GM19193 (cell line): ENCODE measurements around the gene EIF5.
A peak's percentile ranks its signal among the peaks of the same experiment; 100 is the strongest.

Source experiments
- POLR2A ChIP-seq: IDR thresholded peaks from 4 replicates; pipeline ENCODE4 v1.6.1; 2011; ENCODE audit not compliant: insufficient read depth, insufficient read length; ENCODE audit errors: extremely low read depth

EIF5 gene

DNA sequence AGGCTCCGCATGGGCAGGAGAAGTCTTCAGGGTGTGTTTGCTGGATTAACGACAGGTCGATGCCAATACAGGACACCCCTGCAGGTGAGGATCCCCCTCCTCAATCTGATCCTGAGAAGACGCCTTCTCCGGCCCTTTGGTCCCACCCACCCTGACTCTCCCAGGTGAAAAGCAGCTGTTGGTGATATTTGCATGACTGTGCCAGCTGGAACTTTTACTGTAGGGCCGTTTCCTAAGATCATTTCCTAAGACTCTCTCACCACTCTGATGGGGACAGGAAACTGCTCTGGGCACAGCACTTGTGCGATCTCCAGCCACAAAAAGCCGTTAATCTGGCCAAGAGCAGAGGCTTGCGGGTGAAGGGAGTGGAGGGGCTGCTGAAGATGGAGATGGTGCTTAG is 16.8 kb upstream of the EIF5 start:
- TF ChIP-seq POLR2A: no peak

GRCh38 chr14:103317976-103318580 is 16.0 kb upstream of the EIF5 start:
- TF ChIP-seq POLR2A: no peak

DNA sequence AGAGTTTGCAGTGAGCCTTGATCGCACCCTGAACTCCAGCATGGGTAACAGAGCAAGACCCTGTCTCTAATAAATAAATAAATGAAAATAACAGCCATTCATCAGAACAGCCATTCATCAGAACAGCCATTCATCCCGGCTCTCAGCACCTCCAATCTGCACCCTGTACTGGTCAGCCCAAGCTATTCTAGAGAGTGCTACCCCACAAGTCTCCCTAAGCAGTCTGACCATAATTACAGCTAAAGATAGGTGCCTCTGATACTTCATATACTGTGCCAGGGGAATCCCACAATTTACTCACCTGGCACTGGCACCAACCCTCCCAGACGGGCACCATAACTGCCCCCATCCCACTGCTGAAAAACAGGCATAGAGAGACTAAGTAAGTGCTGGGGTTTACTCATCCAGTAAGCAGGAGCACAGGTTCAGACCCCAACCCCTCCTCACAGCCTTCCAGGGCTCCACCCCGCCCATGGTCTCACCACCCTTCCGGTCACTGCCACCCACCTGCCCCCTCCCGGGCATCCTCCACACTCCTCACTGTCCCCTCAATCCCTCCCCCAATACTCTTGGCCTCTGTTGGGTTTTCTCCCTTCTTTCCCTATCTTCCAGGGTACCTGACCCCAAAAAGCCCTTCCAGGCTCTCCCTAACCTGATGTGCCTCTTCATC is 15.2 kb upstream of the EIF5 start:
- TF ChIP-seq POLR2A: no peak

GRCh38 chr14:103319422-103319821 is 14.6 kb upstream of the EIF5 start:
- no peak for TF ChIP-seq POLR2A

DNA sequence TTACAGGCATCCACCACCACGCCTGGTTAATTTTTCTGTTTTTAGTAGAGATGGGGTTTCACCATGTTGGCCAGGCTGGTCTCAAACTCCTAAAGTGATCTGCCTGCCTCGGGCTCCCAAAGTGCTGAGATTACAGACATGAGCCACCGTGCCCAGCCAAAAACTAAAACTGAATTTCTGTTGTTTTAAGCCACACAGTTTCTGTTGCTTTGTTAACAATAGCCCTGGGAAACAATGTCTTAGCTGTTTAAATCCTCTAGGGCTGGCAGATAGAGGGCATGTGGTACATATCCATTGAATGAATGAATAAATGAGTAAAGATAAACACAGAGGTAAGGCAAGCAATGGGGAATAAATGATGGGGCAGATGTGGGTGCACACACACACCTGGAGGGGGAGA is 8.0 kb upstream of the EIF5 start:
- no peak for TF ChIP-seq POLR2A

GRCh38 chr14:103328941-103329340 is 5.1 kb upstream of the EIF5 start:
- no peak for TF ChIP-seq POLR2A

DNA sequence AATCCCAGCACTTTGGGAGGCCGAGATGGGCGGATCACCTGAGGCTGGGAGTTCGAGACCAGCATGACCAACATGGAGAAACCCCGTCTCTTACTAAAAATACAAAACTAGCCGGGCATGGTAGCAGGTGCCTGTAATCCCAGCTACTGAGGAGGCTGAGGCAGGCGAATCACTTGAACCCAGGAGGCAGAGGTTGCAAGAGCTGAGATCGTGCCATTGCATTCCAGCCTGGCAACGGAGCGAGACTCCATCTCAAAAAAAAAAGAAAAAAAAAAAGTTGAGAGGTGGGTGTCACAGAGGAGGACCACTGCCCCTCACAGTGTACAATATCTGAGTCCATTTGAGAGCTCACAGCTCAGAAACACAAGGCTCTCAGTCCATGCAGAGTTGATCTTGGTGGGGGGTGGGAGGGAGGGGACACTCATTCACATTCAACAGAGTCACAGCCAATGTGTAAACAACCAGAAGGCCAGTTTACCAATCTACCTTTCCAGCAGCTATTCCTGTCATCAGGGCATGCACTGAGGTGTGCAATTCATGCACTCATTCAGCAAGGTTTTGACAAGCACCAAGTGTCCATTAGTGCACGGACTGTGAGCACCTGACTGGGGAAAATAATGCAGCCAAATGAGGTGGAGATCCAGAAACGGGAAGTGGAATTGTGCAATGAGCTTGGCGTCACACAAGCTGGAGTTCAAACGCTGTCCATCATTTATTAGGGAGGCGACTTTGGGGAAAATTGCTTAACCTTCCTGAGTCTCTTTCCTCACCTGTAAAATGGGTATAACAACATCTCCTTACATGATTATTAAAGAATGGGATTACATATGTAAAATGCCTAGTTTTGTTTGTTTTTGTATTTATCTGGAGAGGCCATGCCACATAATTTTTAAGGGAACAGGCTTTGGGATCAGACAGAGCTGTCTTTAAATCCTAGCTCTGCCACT is 4.4 kb upstream of the EIF5 start:
- no peak for TF ChIP-seq POLR2A

DNA sequence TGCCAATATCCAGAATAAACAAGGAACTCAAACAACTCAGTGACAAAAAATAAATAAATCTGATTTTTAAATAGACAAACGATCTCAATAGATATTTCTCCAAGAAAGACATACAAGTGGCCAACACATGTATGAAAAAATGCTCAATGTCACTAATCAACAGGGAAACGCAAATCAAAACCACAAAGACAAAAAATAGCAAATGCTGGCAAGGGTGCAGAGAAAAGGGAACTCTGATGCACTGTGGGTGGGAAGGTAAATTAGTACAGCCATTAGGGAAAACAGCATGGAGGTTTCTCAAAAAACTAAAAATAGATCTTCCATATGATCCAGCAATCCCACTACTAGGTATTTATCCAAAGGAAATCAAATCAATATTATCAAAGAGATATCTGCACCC is 3.5 kb upstream of the EIF5 start:
- no peak for TF ChIP-seq POLR2A

DNA sequence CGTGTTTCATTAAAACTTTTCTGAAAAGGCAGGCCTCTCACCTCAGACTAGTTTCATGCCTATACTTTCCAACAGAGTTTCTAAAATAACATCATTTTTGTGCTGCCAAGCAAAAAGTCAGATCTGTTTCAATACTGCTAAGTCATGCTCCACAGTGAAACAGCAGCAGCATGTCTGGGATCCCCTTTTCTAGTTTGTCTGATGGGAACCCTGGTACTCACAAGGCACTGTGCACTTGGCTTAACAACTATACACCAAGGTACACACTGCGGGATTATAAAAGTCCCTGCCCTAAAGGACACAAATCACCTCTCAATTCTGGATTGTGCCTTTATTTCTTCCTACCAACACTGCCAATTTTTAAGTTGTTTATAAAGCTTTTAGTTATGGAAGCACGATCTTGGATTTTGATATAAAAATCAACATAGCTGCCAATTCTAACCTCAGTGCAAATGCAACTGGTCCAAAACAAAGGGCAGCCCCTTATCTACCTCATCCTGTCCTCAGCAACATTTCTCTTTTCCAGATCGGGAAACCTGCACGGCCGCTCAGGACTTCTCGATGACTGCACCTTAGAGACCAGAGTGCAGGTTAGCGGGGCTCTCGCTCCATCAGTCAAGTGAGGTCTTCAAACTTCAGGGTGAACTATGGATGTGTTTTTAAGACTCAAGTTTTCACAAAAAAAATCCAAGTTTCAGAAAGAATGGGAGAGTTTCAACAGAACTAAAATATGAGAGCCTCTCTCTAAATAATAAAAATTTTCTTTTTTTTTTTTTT is 1.7 kb upstream of the EIF5 start:
- no peak for TF ChIP-seq POLR2A

DNA sequence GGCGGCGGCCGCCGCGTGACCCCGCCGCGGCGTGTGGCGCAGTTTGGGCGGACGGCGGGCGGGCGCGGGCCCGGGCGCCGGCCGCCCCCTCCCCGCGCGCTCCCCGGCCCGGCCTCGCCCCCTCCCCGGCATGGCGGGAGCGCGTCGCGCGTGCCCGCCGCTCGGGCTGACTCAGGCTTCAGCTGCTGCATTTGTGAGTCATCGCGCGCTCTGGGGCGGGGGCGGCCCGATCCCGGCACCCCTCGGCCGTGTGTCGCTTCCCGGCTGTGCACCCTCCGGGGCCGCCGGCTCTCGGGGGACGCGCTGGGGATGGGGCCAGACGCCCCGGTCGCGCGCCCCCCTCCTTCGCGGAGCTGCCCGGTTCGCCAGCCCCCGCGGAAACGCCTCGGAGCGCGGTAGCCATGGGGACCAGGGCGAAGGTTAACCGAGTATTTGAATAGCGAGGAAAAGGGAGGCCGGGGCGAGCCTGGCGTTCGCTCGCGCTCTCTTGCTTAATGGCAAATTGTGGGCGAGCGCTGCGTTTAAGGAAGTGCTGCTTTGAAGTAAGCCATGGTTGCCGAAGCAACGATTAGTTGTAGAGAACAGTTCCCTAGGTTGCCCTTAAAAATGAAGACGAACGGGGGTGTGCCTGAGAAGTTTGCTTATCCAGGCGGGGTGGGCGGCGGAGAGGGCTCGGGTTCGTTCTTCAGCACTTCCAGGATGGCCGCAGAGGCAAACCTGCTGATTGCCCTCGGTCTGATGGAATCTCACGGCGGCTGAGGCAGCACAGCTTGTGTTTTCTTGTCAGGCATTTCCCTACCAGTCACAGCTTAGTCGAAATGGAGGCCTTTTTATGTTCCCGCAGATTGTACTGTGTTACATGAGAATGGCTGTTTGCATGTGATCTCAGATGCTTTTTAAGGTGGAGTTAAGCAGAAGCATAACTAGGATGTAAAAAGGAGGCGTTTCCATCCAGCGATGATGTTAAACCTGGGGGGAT is 896 bp downstream of the EIF5 start:
- peak; percentile 39 for TF ChIP-seq POLR2A

- TF ChIP-seq POLR2A: no peak
Measured at GRCh38 chr14:103336191-103336590, 2.2 kb downstream of the EIF5 start.

GRCh38 chr14:103337794-103338193 is 3.8 kb downstream of the EIF5 start:
- TF ChIP-seq POLR2A: no peak

DNA sequence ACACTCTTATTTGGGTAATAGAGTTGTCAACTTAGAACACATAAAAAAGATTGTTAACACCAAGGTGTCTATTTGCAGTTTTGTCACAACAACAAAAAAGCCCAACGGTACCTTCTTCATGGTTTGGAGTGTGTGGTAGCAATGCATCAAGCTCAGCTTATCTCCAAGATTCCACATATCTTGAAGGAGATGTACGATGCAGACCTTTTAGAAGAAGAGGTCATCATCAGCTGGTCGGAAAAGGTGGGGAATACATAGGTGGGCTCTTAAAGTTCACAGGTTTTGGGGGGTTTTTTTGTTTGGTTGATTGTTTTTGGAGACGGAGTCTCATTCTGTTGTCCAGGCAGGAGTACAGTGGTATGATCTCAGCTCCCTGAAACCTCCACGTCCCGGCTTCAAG is 5.5 kb downstream of the EIF5 start:
- TF ChIP-seq POLR2A: no peak

- TF ChIP-seq POLR2A: no peak
Measured at GRCh38 chr14:103340480-103341212, 6.6 kb downstream of the EIF5 start.
